Activated CD4-positive, alpha-beta T cell treated with anti-CD3 and anti-CD28 coated beads, Interleukin-2, amount 50 U/mL, for 1 hour (primary cell): ENCODE results near the gene SLC25A15.
"Not testable (repeated sequence)": the region's sequence is repeated elsewhere in the genome, so short reads cannot be mapped to it uniquely, and the experiment has no call there.

Experiments
- DNase-seq: peaks from one replicate; pipeline ENCODE4 v3.0.0-alpha.2; 2020

Gene SLC25A15

DNA sequence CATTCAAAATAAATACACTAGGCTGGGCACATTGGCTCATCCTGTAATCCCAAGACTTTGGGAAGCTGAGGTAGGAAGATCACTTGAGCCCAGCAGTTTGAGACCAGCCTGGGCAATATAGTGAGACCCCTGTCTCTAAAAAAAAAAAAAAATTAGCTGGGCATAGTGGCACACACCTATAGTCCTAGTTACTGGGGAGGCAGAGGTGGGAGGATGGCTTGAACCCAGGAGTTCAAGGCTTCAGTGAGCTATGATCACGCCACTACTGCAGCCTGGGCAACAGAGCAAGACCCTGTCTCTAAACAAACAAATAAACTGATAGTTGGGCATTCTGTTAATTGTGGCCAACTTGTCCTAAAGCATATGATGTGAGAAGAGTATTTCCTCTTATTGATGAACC lies 6.4 kb upstream of the SLC25A15 start:
- DNase-seq = not testable (repeated sequence)

DNA sequence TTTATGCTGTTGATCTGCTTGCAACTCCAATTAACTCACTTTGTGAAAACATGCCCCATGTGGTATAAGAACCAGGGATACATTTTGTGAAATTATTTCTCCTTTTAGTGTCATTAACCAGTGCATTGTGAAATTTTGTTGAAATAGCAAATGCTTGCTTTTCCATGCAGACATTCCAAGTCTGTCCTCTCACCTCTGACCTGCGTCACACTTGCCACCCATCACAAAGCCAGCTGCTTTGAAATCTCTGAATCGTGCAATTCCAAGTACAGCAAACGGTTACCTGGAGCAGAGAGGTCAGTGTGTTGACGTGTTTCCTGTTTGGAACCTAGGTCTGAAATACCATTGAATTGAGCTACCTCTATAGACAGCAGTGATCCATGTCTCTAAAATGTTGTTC lies 4.9 kb upstream of the SLC25A15 start:
- no peak for DNase-seq

DNA sequence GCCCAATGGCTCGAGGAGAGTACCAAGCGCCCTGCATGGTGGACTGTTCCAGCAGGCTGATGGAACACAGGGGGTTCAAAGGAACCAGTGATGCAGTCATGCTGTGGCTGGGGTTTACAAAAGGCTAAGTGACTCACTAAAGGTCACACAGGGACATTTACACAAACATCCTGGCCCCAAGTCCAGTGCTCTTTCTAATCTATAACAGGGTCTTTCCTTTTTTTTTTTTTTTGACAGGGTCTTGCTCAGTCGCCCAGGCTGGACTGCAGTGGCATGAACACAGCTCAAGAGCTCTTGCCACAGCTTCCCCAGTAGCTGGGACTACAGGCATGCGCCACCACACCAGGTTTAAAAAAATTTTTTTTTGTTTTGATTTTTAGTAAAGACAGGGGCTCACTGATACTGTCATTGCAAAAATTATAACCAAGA lies 2.8 kb upstream of the SLC25A15 start:
- no peak for DNase-seq

DNA sequence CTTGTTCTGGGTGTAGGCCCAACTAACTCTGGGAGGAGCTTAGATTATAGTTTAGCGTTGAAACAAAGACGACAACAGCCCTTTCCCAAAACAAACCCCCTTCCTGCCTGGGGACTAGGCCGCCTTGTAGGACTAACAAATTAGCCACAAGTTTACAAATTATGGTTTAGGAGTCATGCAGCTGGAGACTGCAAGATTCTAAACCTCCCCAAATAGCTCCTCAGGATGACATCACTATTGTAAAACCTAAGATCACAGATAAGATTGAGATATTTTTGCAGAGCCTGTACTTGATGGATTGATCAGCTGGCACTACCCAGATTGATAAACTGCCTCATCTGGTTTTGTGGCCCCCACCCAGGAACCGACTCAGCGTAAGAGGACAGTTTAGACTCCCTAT lies 2.3 kb upstream of the SLC25A15 start:
- no peak for DNase-seq

DNA sequence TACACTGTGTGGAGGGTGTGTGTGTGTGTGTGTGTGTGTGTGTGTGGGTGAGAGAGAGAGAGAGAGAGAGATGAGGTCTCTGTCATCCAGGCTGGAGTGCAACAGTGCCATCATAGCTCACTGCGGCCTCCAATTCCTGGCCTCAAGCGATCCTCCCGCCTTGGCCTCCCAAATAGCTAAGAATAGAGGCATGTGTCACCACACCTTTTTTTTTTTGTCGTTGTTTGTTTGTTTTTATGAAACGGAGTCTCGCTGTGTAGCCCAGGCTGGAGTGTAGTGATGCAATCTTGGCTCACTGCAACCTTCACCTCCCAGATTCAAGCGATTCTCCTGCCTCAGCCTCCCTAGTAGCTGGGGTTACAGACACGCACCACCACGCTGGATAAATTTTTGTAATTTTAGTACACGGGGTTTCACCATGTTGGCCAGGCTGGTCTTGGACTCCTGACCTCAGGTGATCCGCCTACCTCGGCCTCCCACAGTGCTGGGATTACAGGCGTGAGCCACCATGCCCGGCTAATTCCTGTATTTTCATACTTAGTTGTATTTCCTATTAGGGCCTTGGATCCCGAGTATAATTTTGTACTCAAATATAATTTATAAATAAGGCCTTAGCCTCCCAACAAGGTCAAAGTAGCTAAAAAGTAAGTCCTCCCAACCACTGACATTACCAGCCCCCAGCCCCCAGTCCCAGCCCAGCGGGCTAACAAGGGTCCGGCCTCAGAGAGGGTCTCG lies 704 bp upstream of the SLC25A15 start:
- not testable (repeated sequence) for DNase-seq

DNA sequence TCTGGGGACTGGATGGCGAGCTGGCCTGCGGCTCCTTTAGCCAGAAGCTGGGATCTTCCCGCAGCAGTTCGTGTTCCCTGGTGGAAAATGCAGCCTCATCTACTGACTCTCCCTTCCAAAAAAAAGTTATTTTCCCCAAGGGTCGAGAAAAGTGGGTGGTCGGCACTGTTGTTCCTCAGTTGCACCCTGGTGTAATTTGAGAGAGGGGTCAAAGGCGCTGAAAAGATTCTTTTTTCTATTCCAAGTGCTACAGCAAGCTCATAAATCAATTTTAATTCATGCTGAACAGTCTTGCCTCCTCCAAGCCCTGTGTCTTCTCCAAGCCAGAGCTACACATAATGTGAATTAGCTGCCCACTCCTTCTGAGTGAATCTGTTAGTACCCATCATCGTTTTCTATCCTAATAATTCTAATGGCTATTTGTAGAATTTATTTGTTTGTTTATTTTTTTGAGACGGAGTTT lies 774 bp downstream of the SLC25A15 start:
- DNase-seq = no peak

DNA sequence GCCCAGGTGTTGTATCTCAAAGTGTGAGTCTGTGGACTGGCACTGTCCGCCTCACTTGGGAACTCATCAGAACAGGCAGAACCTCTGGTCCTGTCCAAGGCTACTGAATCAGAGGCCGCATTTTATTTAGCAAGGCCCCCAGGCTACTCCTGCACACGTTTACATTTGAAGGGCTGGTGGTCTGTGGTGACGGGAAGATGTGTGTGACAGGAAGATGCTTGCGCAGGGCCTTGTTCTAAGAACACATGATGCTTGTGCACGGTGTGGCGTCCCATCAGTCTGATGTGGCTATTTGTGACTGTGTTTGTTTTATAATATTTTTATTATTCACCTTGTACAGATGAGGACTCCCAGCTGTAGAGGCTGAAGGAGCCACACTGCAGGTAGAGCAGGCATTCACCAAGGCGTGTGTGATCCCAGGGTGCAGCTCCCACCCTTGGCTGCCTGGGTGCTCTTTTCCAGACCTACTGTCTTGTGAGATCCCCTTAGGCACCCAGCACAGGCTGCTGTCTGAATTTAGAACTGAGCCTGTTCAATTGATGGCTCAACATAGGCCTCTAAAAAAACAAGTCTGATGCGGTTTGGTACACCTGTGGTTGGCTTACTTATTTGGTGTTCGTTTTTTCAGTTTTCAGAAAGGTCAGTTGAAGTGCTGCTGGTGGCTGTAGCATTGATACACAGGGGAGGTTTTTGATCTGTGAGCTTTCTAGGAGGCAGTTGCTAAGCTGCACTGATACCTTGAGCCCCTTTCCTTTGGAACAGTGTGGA lies 3.1 kb downstream of the SLC25A15 start:
- no peak for DNase-seq

DNA sequence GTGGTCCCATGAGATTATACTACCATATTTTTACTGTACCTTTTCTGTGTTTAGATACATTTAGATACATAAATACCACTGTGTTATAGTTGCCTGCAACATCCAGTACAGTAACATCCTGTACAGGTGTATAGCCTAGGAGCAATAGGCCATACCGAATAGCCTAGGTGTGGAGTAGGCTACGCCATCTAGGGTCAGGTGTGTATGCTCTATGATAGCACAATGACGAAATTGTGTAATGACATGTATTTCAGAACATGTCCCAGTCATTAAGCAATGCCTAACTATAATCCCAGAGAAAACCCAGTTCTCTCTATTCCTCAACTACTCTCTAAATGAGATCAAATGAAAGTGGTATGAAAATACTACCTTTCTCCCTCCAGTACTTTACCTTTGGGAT lies 3.9 kb downstream of the SLC25A15 start:
- no peak for DNase-seq

DNA sequence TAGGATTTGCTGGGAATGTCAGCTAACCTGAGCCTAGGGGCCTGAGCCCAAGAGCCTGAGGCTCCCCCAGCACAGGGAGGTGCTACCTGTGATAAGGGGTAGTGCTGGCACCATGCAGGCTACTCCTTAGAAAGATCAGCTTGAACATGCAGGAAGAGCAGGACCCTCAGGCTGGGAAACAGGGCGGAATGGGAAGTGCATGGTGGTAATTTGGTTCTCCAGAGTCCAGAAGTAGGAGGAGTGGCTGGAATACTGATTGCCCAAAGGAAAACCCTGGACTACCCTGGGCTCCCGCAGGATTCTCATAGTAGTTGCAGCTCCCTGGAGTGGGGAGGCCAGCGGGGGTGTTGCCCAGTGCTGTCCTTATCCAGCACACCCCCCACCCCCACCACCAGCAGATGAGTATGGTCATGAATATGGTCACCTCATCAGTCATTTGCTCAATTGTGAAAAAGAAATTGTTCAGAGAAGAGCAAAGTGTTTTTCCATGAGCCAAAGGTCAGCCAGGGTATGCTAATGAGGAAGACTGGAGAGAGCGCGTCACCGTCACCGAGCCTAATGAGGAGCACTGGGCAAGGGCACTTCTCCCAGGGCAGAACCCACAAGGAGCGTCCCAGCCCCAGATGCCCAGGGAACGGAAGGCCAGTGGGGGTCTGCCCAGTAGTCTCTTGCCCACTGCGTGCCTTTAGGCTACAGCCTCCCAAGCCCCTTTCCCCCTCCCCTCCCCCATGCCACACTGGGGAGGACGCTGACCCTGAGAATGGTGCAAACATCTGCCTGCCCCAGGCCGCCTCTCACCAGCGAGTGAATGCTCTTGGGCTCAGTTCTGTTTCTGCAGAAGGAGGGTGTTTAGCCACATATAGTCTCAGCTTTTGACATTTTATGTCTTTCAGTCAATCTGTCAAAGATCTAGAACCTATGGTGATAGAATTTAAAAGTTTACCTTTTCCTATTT lies 5.3 kb downstream of the SLC25A15 start:
- no peak for DNase-seq

DNA sequence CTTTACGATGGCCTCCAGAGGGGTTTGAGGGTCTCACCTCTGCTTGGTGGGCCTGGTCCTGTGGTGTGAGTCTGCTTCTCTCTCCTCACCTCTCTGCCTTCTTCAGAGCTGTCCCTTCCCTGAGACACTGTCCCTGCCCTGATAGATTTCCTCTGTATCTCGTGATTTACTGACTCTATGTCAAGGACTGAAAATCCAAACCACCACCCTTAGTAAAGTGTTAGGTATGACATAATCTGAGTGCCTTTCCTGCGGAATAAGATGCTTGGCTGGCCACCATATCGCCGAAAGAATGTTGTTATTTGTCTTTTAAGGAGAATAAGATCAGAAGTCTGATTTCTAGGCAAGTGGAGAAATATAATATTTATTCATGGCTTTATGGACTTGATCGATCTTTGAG lies 7.2 kb downstream of the SLC25A15 start:
- DNase-seq = no peak

DNA sequence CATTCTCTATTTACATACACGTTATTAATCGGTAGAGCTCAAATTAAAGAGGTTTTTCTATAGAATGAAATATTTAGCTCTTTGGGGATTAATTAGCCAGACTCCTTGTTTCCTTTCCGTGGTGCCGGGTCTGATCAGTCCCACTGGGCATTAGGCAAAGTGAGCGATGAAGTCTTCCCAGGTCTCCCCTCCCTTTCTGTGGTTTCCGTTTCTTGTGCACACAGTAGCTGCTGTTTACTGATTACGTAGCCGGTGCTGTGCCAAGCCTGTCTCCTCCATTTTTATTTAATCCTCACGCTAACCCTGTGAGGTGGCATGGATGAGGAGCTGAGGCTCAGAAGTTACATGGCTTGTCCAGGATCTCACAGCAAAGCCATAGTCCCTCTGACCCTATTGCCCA lies 9.0 kb downstream of the SLC25A15 start:
- no peak for DNase-seq

DNA sequence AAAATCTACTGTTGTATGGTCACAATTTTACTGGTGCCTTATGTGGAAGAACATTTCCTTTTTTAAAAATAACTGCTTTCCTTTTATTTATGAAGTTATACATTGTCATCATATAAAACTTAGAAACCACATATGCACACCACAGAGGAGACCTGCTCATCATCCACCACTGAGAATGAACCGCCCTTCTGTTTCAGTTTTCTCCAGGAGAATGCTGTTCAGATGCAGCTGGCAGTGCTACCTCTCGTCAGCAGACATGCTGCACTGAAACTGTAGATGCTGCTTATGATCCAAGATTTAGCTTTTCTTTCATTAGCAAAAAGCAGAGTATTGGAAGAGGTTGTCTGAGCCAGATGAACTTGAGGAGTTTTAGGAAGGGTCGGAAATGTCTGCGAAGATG lies 10.1 kb downstream of the SLC25A15 start:
- DNase-seq = no peak

DNA sequence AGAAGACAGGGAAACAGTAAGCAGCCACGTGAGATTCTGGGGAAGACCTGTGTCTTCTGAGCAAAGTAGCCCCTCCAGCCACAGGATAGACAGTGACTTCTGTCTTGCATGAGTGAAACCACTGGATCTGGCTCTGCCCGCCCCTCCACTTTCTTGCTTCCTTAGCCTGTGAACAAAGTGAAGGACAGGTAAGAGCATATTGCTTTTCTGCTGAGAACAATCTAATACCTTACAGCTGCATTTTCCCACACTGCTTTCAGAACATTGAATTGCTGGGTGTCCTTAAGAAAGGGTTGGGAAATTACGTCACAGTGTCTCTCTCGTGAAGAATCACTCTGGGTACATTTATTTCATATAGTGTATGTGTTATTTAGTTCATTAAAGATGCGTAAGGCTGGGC lies 11.1 kb downstream of the SLC25A15 start:
- no peak for DNase-seq

DNA sequence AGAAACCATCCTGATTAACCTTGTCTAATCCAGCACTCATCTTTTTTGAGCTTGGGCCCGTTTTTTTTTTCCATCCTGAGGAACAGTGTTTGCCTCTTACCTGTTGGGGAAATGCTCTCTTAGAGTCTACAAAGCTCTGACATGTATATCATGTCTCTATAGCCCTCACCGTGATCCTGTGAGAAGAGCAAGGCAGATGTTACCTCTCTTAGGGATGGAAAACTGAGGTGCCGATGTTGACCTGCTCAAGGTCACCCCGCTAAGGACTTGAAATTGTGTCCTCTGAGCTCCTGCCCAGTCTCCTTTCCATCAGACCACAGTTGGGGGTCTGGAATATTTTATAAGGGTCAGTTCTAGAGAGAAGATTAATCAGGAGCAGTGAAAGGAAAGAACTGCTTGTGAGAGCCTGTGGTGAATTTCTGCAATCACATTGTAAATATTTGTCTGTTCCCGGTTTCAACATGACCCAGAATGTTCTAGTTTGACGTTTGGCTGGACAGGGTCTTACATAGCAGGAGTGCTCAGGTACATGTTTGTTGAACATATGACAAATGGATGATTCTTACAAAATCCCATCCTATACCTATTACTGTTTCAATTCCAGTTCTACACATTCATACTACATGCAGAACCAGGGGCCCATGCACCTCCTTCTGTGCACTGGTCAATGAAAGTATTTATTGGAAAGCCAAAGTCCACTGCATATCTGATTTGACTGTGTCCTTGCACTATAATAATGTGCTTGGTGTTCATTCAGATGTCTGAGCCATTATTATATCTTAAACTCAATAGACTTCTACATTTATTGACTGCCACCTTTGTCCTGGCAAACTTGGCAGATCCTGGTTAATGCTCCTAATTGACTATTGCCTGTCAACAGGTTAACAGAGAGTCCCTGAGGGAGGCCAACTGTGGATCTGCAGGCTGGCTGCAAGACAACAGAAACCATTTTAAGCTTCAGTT lies 12.1 kb downstream of the SLC25A15 start:
- no peak for DNase-seq

DNA sequence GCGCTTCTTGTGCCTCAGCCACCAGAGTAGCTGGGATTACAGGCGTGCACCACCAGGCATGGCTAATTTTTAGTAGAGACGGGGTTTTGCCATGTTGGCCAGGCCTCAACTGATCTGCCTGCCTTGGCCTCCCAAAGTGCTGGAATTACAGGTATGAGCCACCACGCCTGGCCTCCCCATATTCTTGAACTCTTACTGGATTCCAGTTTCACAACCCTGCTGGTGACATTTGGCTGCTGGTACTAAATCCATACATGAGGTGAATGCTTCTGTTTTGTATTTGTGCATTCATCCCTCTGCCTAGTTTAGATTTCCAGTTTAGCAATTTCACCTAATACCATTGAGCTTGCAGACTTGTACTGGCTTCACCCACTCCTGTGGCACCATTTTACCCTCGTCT lies 13.9 kb downstream of the SLC25A15 start:
- DNase-seq = no peak

DNA sequence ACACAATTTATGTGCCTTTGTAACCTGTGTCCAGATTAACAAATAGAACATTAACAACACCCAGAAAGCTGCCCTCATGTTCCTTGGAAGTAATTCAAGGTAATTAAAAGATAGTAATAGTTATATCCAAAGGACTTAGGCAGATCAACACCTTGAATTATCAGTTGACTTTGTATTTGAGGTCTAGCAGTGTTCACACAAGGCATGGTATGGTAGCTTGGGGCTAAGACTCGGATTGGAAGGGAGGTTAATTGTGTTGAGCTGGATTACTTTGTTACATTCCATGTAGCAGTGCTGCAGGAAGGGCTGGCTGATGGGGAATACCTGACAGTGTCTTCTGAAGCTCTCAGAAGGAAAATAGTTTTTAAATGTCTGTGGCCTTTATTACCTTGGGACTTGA lies 16.8 kb downstream of the SLC25A15 start:
- DNase-seq = no peak

DNA sequence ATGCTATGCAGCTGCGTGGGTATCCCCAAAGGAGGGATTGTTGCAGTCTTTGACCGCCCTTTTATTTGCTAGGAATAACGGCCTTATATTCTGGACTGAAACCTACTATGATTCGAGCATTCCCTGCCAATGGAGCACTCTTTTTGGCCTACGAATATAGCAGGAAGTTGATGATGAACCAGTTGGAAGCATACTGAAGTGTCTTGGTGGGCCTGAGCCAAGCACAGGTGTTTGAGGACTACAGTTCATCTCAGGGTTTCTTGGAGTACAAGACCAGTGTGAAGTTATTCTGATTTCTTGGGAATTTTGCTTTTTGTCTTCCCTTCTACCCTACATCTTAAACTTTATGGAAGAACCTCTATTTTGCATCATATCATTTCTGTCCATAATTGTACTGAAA lies 20.1 kb downstream of the SLC25A15 start:
- no peak for DNase-seq

DNA sequence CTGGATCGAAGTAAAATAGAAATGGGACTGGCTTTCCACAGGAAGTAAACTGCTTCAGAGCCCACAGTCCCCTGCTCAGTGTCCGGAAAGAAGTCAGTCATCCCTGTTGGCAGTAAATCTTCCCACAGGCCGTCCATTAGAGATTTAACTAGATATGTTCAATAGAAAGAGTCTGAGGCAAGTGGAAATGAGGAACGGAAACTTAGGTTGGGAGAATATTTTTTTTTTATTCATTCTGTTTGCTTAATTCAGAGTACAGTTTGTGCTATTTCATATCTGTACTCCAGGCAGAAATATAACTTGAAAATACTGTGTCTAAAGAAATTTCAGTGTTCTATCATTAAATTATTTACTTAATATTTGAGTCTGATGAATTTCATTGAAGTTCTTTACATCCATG lies 22.7 kb downstream of the SLC25A15 start:
- DNase-seq = no peak

DNA sequence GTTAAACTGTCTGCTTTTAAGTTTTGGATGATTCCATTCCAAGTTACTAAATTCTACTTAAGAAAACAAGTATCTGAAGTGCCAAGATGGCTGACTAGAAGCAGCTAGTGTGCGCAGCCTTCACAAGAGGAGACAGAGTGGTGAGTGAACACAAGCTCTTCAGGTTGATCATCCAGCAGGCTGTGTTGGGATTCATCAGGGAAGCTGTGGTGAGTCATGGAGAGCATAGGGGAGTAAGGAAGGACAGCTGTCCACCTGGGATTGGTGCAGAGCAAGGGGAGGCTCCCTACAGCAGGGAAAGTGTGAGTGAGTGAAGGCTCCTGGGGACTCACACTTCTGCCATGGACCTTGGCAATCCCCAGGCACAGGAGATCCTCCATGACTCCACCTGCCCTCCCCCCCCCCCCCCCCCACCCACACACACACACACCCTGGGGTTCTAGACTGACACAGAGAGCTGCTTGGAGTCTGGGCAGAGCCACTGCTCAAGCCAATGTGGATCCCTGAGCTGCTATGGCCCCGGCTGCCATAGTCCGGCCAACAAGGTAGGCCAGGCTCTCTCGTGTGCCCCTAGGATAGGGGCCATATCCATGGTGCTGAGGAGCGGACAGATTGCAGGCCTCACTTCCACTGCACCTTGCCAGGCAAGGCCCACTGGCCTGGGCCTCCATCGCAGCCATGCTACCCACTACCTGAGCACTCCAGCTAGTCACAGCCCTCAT lies 23.5 kb downstream of the SLC25A15 start:
- no peak for DNase-seq

DNA sequence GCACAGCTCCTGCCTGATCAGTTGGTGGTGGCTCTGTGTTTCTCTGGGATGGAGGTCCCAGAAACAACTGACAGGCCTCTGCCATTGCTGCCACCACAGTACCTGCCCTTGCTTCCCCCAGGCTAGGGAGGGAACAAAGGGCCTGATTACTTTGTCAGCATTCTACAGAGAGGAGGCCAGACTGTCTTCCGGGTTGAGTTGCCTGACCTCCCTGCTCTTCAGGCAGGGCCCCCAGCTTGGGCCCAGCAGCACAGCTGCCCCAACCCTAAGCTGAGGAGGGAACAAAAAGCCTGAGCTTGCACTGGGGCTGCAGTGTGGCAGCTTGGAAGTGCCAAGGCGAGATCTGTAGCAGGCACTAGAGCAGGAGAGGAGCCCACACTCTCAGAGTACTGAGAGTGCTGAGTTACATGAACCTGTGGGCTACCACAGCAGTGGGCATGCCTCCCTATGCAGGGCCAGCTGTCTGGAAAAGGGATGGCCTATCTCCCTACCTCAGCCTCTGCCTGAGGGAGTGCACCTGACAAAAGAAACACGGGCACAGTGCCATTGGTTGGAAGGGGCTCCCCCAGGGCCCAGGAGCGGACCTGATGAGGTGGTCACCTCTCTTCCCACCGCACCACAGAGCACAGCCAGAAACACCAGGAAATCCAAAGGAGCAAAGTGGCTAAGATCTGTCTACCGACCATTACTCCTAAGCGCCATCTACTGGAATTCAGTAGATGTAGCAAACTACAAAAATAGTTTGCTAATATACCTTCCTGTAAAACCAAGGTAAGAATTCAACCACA lies 24.4 kb downstream of the SLC25A15 start:
- DNase-seq = no peak

DNA sequence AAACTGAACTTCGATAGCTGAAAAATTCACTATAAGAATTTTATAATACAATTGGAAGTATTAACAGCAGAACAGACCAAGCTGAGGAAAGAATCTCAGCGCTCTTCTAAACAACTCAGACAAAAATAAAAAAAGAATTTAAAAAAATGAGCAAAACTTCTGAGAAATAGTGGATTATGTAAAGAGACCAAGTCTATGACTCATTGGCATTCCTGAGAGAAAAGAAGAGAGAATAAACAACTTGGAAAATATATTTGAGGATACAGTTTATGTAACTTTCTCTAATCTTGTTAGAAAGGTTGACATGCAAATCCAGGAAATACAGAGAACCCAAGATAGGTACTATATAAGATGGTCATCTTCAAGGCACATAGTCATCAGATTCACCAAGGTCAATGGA lies 25.4 kb downstream of the SLC25A15 start:
- DNase-seq = no peak
